HFF-Myc (cell line): ENCODE data around the gene CSKMT.

Experiments used
- DNase-seq: peaks from one replicate; pipeline ENCODE4 v3.0.0-alpha.2; 2011; ENCODE audit warnings: low read depth; ENCODE audit errors: extremely low read depth
- H3K4me3 ChIP-seq: replicated peaks from 2 replicates; pipeline ENCODE4 v1.5.1; 2011; ENCODE audit warnings: low read depth, mild to moderate bottlenecking, control low read depth, low read length
- CTCF ChIP-seq: IDR thresholded peaks from 2 replicates; pipeline ENCODE4 v1.5.1; 2012; ENCODE audit warnings: mild to moderate bottlenecking, low read depth, low read length, control low read depth; ENCODE audit errors: missing control alignments

Gene CSKMT

GRCh38 chr11:62706850-62707247, 41.7 kb downstream of the CSKMT start:
- no peak for DNase-seq
- H3K4me3 ChIP-seq, result no peak overlapping the region
- TF ChIP-seq CTCF, result no peak

GRCh38 chr11:62707277-62707861, 42.3 kb downstream of the CSKMT start, which contains the start of the genes BSCL2 and GNG3:
Gene BSCL2 (minus strand): TSS chr11:62707424. CDS start chr11:62707195, 229 bp downstream.
Gene GNG3 (plus strand): TSS chr11:62707676. CDS start chr11:62708296, 620 bp downstream.
- no peak for TF ChIP-seq CTCF
- H3K4me3 ChIP-seq, result peak within 1 kb of the TSS; percentile 70
- DNase-seq, result no peak

GRCh38 chr11:62708392-62708791, 43.3 kb downstream of the CSKMT start:
- TF ChIP-seq CTCF, result no peak
- no peak for DNase-seq
- 0 out of 2 replicates have a peak overlapping the region, but pooled peaks have one; percentile 46 for H3K4me3 ChIP-seq

GRCh38 chr11:62708793-62709192, 43.7 kb downstream of the CSKMT start:
- peak overlapping the region; percentile 46 for H3K4me3 ChIP-seq
- no peak for TF ChIP-seq CTCF
- no peak for DNase-seq

GRCh38 chr11:62709247-62710000, 44.3 kb downstream of the CSKMT start:
- peak; percentile 95 for DNase-seq
- no peak for TF ChIP-seq CTCF
- peak overlapping the region; percentile 46 for H3K4me3 ChIP-seq

- no peak for DNase-seq
- no peak for TF ChIP-seq CTCF
- H3K4me3 ChIP-seq, result peak overlapping the region; percentile 46
Observed at GRCh38 chr11:62710001-62710345, 44.9 kb downstream of the CSKMT start.
